Measurements from ENCODE around the gene EIF2S1. TPM values are rescaled to one million over a fixed set of nuclear protein-coding genes. Genes with fewer than 3 reads are reported as not detected.

The EIF2S1 gene
- total RNA-seq, 1 experiment from 2014 or later, result 148 TPM

DNA sequence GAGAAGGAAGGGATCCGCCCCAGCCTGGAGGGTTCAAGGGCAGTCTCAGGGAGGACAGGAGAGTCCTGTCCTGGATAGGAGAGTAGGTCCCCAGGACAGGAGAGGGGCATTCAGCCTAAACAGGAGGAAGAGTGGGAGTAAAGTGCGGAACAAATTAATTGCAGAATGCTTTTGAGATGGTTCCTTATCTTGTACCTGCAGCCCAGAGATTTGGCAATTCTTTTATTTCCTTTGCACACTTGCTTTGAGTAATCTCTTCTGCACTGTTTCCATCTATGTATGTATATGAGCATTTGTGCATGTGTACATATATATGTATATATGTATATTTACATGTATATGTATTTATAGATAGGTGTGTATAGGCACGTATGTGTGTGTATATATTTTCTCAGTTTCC is 29.1 kb downstream of the EIF2S1 start:
- no peaks in the 10 kb centered on the region for H3K4me1 Mint-ChIP-seq (ENCODE audit: low read depth, unreplicated experiment)
- no peak for DNase-seq
- TF ChIP-seq CTCF (IDR thresholded peaks at IDR 0.05; ENCODE audit: unreplicated experiment), result no peak
- H3K4me3 Mint-ChIP-seq (ENCODE audit: low read depth, unreplicated experiment), result no peak overlapping the region
- CTCF ChIA-PET, result no interaction called here
- intact Hi-C loops (cut with micrococcal nuclease; ENCODE audit: unreplicated experiment), result no loop called here
- no peaks in the 10 kb centered on the region for H3K27me3 Mint-ChIP-seq (ENCODE audit: unreplicated experiment)
- H3K9me3 Mint-ChIP-seq (ENCODE audit: low read depth, unreplicated experiment), result no peaks in the 10 kb centered on the region
- H3K36me3 Mint-ChIP-seq (ENCODE audit: insufficient read depth, unreplicated experiment), result peaks cover 44% of the 10 kb centered on the region
- no peak overlapping the region for H3K27ac Mint-ChIP-seq (ENCODE audit: unreplicated experiment)
- BruUV-seq (replicated peaks), result no TSS peak

DNA sequence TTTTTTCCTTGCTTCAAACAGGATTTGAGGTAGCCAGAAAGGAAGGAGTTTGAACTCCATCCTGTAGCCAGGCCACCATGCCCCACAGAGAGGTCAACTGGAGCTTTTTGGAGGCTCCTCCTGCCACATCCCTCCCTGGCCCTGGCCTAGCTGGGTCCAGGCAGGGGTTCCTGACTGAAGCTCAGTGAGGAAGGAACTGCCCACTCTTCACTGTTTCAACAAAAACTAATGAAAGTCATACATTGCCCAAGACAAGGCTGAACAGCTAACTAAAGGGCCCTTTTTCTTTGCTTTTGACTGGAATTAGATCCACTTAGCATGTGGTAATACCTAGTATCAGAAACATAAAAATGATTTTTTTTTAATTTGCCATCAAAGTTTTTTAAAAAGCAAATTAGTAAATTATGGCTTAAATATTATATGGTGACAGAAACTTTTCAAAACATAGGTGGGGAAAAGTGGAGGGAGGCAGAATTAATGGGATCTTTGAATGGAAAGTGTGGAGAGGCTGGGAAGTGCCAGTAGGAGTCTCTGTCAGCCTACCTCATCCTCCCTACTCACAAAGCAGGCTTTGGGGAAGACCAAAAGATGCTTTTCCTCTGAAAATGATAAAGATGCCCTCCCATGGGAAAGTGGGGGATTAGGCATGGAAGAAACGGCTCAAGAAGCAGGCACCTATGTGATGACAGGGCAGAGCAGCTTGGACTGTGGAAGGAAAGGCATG is 29.8 kb downstream of the EIF2S1 start:
- Mint-ChIP-seq H3K27me3 (ENCODE audit: unreplicated experiment) (no peaks in the 10 kb centered on the region), H3K36me3 (ENCODE audit: insufficient read depth, unreplicated experiment) (peaks cover 38% of the 10 kb centered on the region), H3K9me3 (ENCODE audit: low read depth, unreplicated experiment) (no peaks in the 10 kb centered on the region), H3K27ac (ENCODE audit: unreplicated experiment) (no peak overlapping the region), H3K4me1 (ENCODE audit: low read depth, unreplicated experiment) (no peaks in the 10 kb centered on the region), H3K4me3 (ENCODE audit: low read depth, unreplicated experiment) (no peak overlapping the region)
- CTCF ChIA-PET, result no interaction called here
- no peak for TF ChIP-seq CTCF (IDR thresholded peaks at IDR 0.05; ENCODE audit: unreplicated experiment)
- no peak for DNase-seq
- intact Hi-C loops (cut with micrococcal nuclease; ENCODE audit: unreplicated experiment), result no loop called here
- BruUV-seq (replicated peaks), result no TSS peak

DNA sequence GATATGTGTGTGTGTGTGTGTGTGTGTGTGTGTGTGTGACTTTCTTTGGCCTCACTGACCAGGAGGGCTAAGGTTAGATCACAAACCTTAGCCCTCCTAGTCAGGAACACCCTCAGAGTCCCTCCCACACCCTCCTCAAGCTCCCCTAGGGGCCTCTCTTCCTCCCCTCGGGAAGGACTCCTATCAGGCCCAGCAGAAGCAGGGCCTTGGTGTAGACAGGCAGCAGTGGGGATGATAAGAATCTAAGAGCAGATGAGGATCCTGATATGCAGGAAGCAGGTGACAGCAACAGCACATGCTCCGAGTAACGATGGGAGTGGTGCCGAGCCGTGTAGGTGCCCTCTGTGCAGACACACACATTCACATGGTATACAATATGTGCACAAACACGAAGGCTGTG is 31.1 kb downstream of the EIF2S1 start:
- Mint-ChIP-seq H3K36me3 (ENCODE audit: insufficient read depth, unreplicated experiment) (peaks cover 29% of the 10 kb centered on the region), H3K4me3 (ENCODE audit: low read depth, unreplicated experiment) (no peak overlapping the region), H3K9me3 (ENCODE audit: low read depth, unreplicated experiment) (no peaks in the 10 kb centered on the region), H3K27ac (ENCODE audit: unreplicated experiment) (no peak overlapping the region), H3K4me1 (ENCODE audit: low read depth, unreplicated experiment) (peaks cover 3% of the 10 kb centered on the region), H3K27me3 (ENCODE audit: unreplicated experiment) (no peaks in the 10 kb centered on the region)
- intact Hi-C loops (cut with micrococcal nuclease; ENCODE audit: unreplicated experiment), result no loop called here
- TF ChIP-seq CTCF (IDR thresholded peaks at IDR 0.05; ENCODE audit: unreplicated experiment), result no peak
- DNase-seq, result no peak
- no TSS peak for BruUV-seq (replicated peaks)
- CTCF ChIA-PET, result no interaction called here

- CTCF ChIA-PET, result no interaction called here
- intact Hi-C loops (cut with micrococcal nuclease; ENCODE audit: unreplicated experiment), result no loop called here
- no peak overlapping the region for H3K27ac Mint-ChIP-seq (ENCODE audit: unreplicated experiment)
- peaks cover 11% of the 10 kb centered on the region for H3K4me1 Mint-ChIP-seq (ENCODE audit: low read depth, unreplicated experiment)
- DNase-seq, result no peak
- no TSS peak for BruUV-seq (replicated peaks)
- TF ChIP-seq CTCF (IDR thresholded peaks at IDR 0.05; ENCODE audit: unreplicated experiment), result no peak
- H3K4me3 Mint-ChIP-seq (ENCODE audit: low read depth, unreplicated experiment), result no peak overlapping the region
- peaks cover 29% of the 10 kb centered on the region for H3K36me3 Mint-ChIP-seq (ENCODE audit: insufficient read depth, unreplicated experiment)
- no peaks in the 10 kb centered on the region for H3K27me3 Mint-ChIP-seq (ENCODE audit: unreplicated experiment)
- H3K9me3 Mint-ChIP-seq (ENCODE audit: low read depth, unreplicated experiment), result no peaks in the 10 kb centered on the region
Observed at GRCh38 chr14:67392123-67392522, 32.0 kb downstream of the EIF2S1 start.
